Measurements from ENCODE around the gene DGKB. TPM values are rescaled to one million over a fixed set of nuclear protein-coding genes. Genes with fewer than 3 reads are reported as not detected.

The DGKB gene
- total and polyA plus RNA-seq, 12 donors = 0.07 to 5.8 (median 1.5) TPM; not detected in 3

GRCh38 chr7:14896461-14896860 is 6.1 kb downstream of the DGKB start:
- no peak overlapping the region for H3K27ac ChIP-seq
- intact Hi-C loops (cut with DNase I) = no loop called here
- no peaks in the 10 kb centered on the region for H3K4me1 ChIP-seq (replicated peaks in 1 of 2)
- TF ChIP-seq CTCF (IDR thresholded peaks at IDR 0.05) (no peak), POLR2A (IDR thresholded peaks at IDR 0.05) (no peak)
- no peaks in the 10 kb centered on the region for H3K27me3 ChIP-seq
- WGBS, 4 donors = 77 to 84% (median 83%) methylated on average over 2 of the region's 2 CpGs
- no peaks in the 10 kb centered on the region for H3K36me3 ChIP-seq (replicated peaks in 1 of 2)
- H3K9me3 ChIP-seq (replicated peaks in 1 of 3) = no peaks in the 10 kb centered on the region
- no peak for DNase-seq
- H3K4me3 ChIP-seq = no peak overlapping the region

GRCh38 chr7:14894826-14895225 is 7.7 kb downstream of the DGKB start:
- TF ChIP-seq POLR2A (IDR thresholded peaks at IDR 0.05) (no peak), CTCF (IDR thresholded peaks at IDR 0.05) (no peak)
- Histone ChIP-seq H3K9me3 (replicated peaks in 1 of 3) (no peaks in the 10 kb centered on the region), H3K4me3 (no peak overlapping the region), H3K27me3 (no peaks in the 10 kb centered on the region), H3K4me1 (replicated peaks in 1 of 2) (no peaks in the 10 kb centered on the region), H3K27ac (no peak overlapping the region), H3K36me3 (replicated peaks in 1 of 2) (no peaks in the 10 kb centered on the region)
- intact Hi-C loops (cut with DNase I) = no loop called here
- DNase-seq = no peak

GRCh38 chr7:14892961-14893360 is 9.6 kb downstream of the DGKB start:
- Histone ChIP-seq H3K9me3 (replicated peaks in 1 of 3) (no peaks in the 10 kb centered on the region), H3K4me1 (replicated peaks in 1 of 2) (no peaks in the 10 kb centered on the region), H3K36me3 (replicated peaks in 1 of 2) (no peaks in the 10 kb centered on the region), H3K27ac (no peak overlapping the region), H3K4me3 (no peak overlapping the region), H3K27me3 (no peaks in the 10 kb centered on the region)
- TF ChIP-seq POLR2A (IDR thresholded peaks at IDR 0.05) = no peak
- TF ChIP-seq CTCF (IDR thresholded peaks at IDR 0.05) = no peak
- no peak for DNase-seq
- intact Hi-C loops (cut with DNase I) = no loop called here
- 54 to 70% (median 65%) methylated on average over 2 of the region's 2 CpGs for WGBS, 4 donors

GRCh38 chr7:14891289-14891688 is 11.3 kb downstream of the DGKB start:
- intact Hi-C loops (cut with DNase I) = no loop called here
- no peak overlapping the region for H3K27ac ChIP-seq
- no peak overlapping the region for H3K4me3 ChIP-seq
- H3K9me3 ChIP-seq (replicated peaks in 1 of 3) = no peaks in the 10 kb centered on the region
- H3K4me1 ChIP-seq (replicated peaks in 1 of 2) = no peaks in the 10 kb centered on the region
- no peaks in the 10 kb centered on the region for H3K36me3 ChIP-seq (replicated peaks in 1 of 2)
- H3K27me3 ChIP-seq = no peaks in the 10 kb centered on the region
- 86 to 93% (median 88%) methylated on average over 3 of the region's 3 CpGs for WGBS, 4 donors
- no peak for DNase-seq
- no peak for TF ChIP-seq POLR2A (IDR thresholded peaks at IDR 0.05)
- no peak for TF ChIP-seq CTCF (IDR thresholded peaks at IDR 0.05)

All from adrenal gland (tissue), 12 donors.